Omental fat pad (tissue), 4 donors: ENCODE data around the gene STT3B. TPM values are rescaled to one million over a fixed set of nuclear protein-coding genes. Genes with fewer than 3 reads are reported as not detected.

Source experiments
- ATAC-seq: fragments of 150-250 bp; one replicate; pipeline ENCODE4 v1.9.1; 2016; ENCODE audit warnings: mild to moderate bottlenecking, moderate library complexity; ENCODE audit not compliant: low FRiP score
- DNase-seq: peaks from one replicate; pipeline ENCODE4 v3.0.0-alpha.2; 2019; ENCODE audit warnings: low spot score
- CTCF ChIP-seq, 3 donors: fragments of 450-650 bp; IDR thresholded peaks; one replicate each; pipeline ENCODE4 v1.5.1; 2016 to 2017; ENCODE audit warnings: antibody characterized with exemption in 3 of 3, mild to moderate bottlenecking in 3 of 3, moderate library complexity in 2 of 3
- total RNA-seq, 4 donors: library from RNA; depleted of rRNA; stranded (reverse); fragments of >200 nt; gene quantifications; one replicate each; pipeline ENCODE4 v1.1.0, GENCODE V29; 2016

The STT3B gene
- total RNA-seq, 4 donors from 2014 or later = 74.4 to 126 (median 97.5) TPM

- DNase-seq (no peak), ATAC-seq (no peak)
- no peak for TF ChIP-seq CTCF (IDR thresholded peaks at IDR 0.05)
Observed at GRCh38 chr3:31521468-31521867, 11.3 kb upstream of the STT3B start.

- DNase-seq (no peak), ATAC-seq (no peak)
- TF ChIP-seq CTCF (IDR thresholded peaks at IDR 0.05) = no peak
Observed at GRCh38 chr3:31522152-31522551, 10.6 kb upstream of the STT3B start.

- no peak for DNase-seq
- ATAC-seq = no peak
- no peak for TF ChIP-seq CTCF (IDR thresholded peaks at IDR 0.05)
Observed at GRCh38 chr3:31523543-31523942, 9.2 kb upstream of the STT3B start.

- no peak for ATAC-seq
- no peak for TF ChIP-seq CTCF (IDR thresholded peaks at IDR 0.05)
- DNase-seq = no peak
Observed at GRCh38 chr3:31525532-31525931, 7.2 kb upstream of the STT3B start.

- no peak for DNase-seq
- TF ChIP-seq CTCF (IDR thresholded peaks at IDR 0.05) = no peak
- ATAC-seq = no peak
Observed at GRCh38 chr3:31529421-31529820, 3.3 kb upstream of the STT3B start.

GRCh38 chr3:31530039-31530959 is 2.4 kb upstream of the STT3B start:
- DNase-seq (no peak), ATAC-seq (no peak)
- TF ChIP-seq CTCF (IDR thresholded peaks at IDR 0.05) = no peak

GRCh38 chr3:31530960-31531335 is 1.8 kb upstream of the STT3B start:
- no peak for TF ChIP-seq CTCF (IDR thresholded peaks at IDR 0.05)
- ATAC-seq (no peak), DNase-seq (no peak)
